Natural killer cell (primary cell): ENCODE measurements around the gene BORCS8. TPM values are rescaled to one million over a fixed set of nuclear protein-coding genes. Genes with fewer than 3 reads are reported as not detected.

Source experiments
- ATAC-seq, 3 donors: fragments of 150-1000 bp in 2 of 3; fragments of 200-7000 bp in 1 of 3; cut with Tn5 transposase; 1 replicate in 1 of 3; 2 replicates in 2 of 3; pipeline ENCODE4 v1.10.0; 2021; ENCODE audit warnings: mild to moderate bottlenecking in 2 of 3, moderate library complexity in 2 of 3
- DNase-seq, 2 donors: peaks; one replicate each; pipeline versions ENCODE4 v3.0.0 to v3.0.0-alpha.2; 2013 to 2021; ENCODE audit warnings: mixed read lengths in 1 of 2
- H3K27ac ChIP-seq: one replicate; pipeline ENCODE4 v1.5.1; 2013; ENCODE audit warnings: mild to moderate bottlenecking, low read length
- H3K27me3 ChIP-seq: one replicate; pipeline ENCODE4 v1.6.1; 2013; ENCODE audit warnings: low read length; ENCODE audit not compliant: control insufficient read depth, insufficient read depth
- H3K36me3 ChIP-seq: one replicate; pipeline ENCODE4 v1.6.1; 2013; ENCODE audit warnings: low read length; ENCODE audit not compliant: control insufficient read depth, insufficient read depth
- H3K4me1 ChIP-seq: one replicate; pipeline ENCODE4 v1.6.1; 2013; ENCODE audit warnings: low read length; ENCODE audit not compliant: control insufficient read depth, insufficient read depth
- H3K4me3 ChIP-seq: one replicate; pipeline ENCODE4 v1.5.1; 2013; ENCODE audit warnings: low read length
- H3K9me3 ChIP-seq: one replicate; pipeline ENCODE4 v1.6.1; 2013; ENCODE audit warnings: low read length; ENCODE audit not compliant: control insufficient read depth, insufficient read depth
- H3K27ac Mint-ChIP-seq, 2 donors: one replicate each; pipeline ENCODE4 v1.8.0; 2022; ENCODE audit warnings: mild to moderate bottlenecking in 2 of 2, mixed read lengths in 2 of 2, moderate library complexity in 1 of 2
- H3K27me3 Mint-ChIP-seq, 2 donors: one replicate each; pipeline ENCODE4 v1.8.0; 2022; ENCODE audit warnings: low read depth in 2 of 2, mixed read lengths in 2 of 2
- H3K36me3 Mint-ChIP-seq: one replicate; pipeline ENCODE4 v1.8.0; 2022; ENCODE audit warnings: mixed read lengths
- H3K4me1 Mint-ChIP-seq, 2 donors: one replicate each; pipeline ENCODE4 v1.8.0; 2022; ENCODE audit warnings: mixed read lengths in 2 of 2
- H3K4me3 Mint-ChIP-seq: one replicate; pipeline ENCODE4 v1.8.0; 2022; ENCODE audit warnings: mild to moderate bottlenecking, moderate library complexity, mixed read lengths
- H3K9me3 Mint-ChIP-seq, 2 donors: one replicate each; pipeline ENCODE4 v1.8.0; 2022; ENCODE audit warnings: mixed read lengths in 2 of 2
- CTCF ChIP-seq: fragments of 200-600 bp; IDR thresholded peaks from one replicate; pipeline ENCODE4 v1.8.0; 2022; ENCODE audit warnings: antibody characterized with exemption
- WGBS: methylation state at CpG from one replicate; pipeline ENCODE4 v1.1.7; 2013; ENCODE audit warnings: missing lambda C conversion rate; ENCODE audit not compliant: insufficient coverage; 5-methylcytosine and 5-hydroxymethylcytosine counted together
- intact Hi-C: fragments of 100-400 bp; cut with micrococcal nuclease; formaldehyde crosslinking; loops from one replicate; pipeline ENCODE4 v1.14.2; 2022
- total RNA-seq, 4 donors: library from RNA; stranded (reverse); fragments of 120-200 nt in 1 of 4; gene quantifications; one replicate each; pipeline versions ENCODE4 v1.2.3 to v1.2.4, GENCODE V29; 2013 to 2022

Gene BORCS8
- total RNA-seq, 3 donors from 2014 or later (not counting 1 experiment from before 2014, with no cell fraction given): 28.2 to 42.4 (median 33.2) TPM

DNA sequence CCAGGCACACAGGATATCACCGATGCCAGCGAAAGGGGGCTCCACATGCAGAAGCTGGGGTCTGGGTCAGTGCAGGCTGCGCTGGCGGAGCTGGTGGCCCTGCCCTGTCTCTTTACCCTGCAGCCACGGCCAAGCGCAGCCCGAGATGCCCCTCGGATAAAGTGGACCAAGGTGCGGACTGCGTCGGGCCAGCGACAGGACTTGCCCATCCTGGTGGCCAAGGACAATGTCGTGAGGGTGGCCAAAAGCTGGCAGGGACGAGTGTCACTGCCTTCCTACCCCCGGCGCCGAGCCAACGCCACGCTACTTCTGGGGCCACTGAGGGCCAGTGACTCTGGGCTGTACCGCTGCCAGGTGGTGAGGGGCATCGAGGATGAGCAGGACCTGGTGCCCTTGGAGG, 27.0 kb upstream of the BORCS8 start:
- no peak for ATAC-seq

DNA sequence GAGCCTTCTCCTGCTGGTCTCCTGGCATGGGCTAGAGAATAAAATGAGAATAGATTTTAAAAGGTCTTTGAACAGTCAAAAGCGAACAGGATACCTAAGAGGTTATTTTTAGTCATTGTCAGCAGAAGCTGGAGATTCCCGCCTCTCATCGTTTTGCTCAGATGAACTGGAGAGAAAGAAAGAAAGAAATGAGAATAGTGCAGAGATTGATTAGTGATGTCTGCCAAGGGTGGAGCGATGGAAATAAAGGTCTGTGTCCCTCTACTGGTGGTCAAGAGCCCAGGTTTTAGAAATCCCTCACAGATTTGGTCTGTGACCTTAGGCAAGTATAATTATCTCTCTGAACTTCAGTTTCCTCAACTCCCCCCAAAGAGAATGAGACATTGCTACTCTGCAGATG, 25.1 kb upstream of the BORCS8 start:
- Histone ChIP-seq H3K27ac (no peak overlapping the region), H3K36me3 (no peaks in the 10 kb centered on the region), H3K27me3 (peaks cover 24% of the 10 kb centered on the region), H3K9me3 (no peaks in the 10 kb centered on the region), H3K4me1 (no peaks in the 10 kb centered on the region), H3K4me3 (no peak overlapping the region)
- no peaks in the 10 kb centered on the region for H3K9me3 Mint-ChIP-seq
- DNase-seq (no peak), ATAC-seq (no peak)
- H3K27me3 Mint-ChIP-seq: peaks cover 24 to 27% of the 10 kb centered on the region in 2 donors
- H3K4me3 Mint-ChIP-seq: no peak overlapping the region
- H3K36me3 Mint-ChIP-seq: no peaks in the 10 kb centered on the region
- TF ChIP-seq CTCF: no peak
- WGBS: 69% methylated on average over 4 of the region's 4 CpGs
- H3K27ac Mint-ChIP-seq: no peak overlapping the region
- H3K4me1 Mint-ChIP-seq: no peaks in the 10 kb centered on the region
- intact Hi-C loops: no loop called here

More for the DNA sequence above, 27.0 kb upstream of the BORCS8 start:
- Mint-ChIP-seq H3K4me3 (no peak overlapping the region), H3K27ac (no peak overlapping the region), H3K4me1 (no peaks in the 10 kb centered on the region), H3K27me3 (peaks cover 14 to 15% of the 10 kb centered on the region in 2 donors), H3K36me3 (no peaks in the 10 kb centered on the region), H3K9me3 (no peaks in the 10 kb centered on the region)
- intact Hi-C loops: no loop called here
- Histone ChIP-seq H3K4me3 (no peak overlapping the region), H3K4me1 (no peaks in the 10 kb centered on the region), H3K27ac (no peak overlapping the region), H3K27me3 (peaks cover 8% of the 10 kb centered on the region), H3K9me3 (no peaks in the 10 kb centered on the region), H3K36me3 (no peaks in the 10 kb centered on the region)
- 85% methylated on average over 21 of the region's 21 CpGs for WGBS
- DNase-seq: no peak
- TF ChIP-seq CTCF: no peak

DNA sequence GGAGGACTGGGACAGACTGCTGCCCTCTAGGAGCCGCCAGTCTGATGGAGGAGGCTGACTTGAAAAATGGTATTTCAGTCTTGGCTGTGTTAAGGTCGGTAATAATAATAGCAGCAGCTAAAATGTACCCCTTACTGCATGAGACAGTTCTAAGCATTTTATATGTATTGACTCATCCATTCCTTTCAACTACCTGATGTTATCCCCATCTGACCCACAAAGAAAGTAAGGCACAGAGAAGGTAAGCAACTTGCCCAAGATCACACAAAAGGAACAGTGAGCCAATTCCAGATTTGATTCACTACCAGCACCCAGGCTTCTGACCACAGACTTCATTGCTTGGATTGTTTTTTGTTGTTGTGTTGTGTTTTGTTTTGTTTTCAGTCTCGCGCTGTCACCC, 23.8 kb upstream of the BORCS8 start:
- no peak for ATAC-seq

More for the DNA sequence above, 23.8 kb upstream of the BORCS8 start:
- Mint-ChIP-seq H3K27ac (no peak overlapping the region), H3K27me3 (peaks cover 27 to 31% of the 10 kb centered on the region in 2 donors), H3K9me3 (no peaks in the 10 kb centered on the region), H3K4me3 (no peak overlapping the region), H3K36me3 (no peaks in the 10 kb centered on the region), H3K4me1 (no peaks in the 10 kb centered on the region)
- 73% methylated on average over 4 of the region's 4 CpGs for WGBS
- H3K27me3 ChIP-seq: peaks cover 31% of the 10 kb centered on the region
- no peak overlapping the region for H3K4me3 ChIP-seq
- H3K9me3 ChIP-seq: no peaks in the 10 kb centered on the region
- intact Hi-C loops: no loop called here
- H3K27ac ChIP-seq: no peak overlapping the region
- H3K4me1 ChIP-seq: no peaks in the 10 kb centered on the region
- no peaks in the 10 kb centered on the region for H3K36me3 ChIP-seq
- TF ChIP-seq CTCF: no peak
- DNase-seq: no peak
